ENCODE measurements around the gene RPAP2.

DNA sequence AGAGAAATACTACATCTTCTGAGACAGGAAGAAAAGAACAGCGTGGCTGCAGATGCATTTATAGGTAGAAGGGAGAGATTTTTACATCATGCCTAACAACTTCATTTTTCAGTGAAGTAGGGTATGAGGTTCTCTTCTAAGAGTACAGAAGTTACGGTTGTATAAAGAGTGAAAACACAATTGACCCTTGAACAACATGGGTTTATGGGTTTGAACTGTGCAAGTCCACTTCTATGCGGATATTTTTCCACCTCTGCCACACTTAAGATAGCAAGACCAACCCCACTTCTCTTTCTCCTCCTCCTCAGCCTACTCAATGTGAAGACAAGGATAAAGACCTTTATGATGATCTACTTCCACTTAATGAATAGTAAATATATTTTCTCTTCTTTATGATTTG, 64.5 kb downstream of the RPAP2 start:
- TF ChIP-seq, protein P1, sequence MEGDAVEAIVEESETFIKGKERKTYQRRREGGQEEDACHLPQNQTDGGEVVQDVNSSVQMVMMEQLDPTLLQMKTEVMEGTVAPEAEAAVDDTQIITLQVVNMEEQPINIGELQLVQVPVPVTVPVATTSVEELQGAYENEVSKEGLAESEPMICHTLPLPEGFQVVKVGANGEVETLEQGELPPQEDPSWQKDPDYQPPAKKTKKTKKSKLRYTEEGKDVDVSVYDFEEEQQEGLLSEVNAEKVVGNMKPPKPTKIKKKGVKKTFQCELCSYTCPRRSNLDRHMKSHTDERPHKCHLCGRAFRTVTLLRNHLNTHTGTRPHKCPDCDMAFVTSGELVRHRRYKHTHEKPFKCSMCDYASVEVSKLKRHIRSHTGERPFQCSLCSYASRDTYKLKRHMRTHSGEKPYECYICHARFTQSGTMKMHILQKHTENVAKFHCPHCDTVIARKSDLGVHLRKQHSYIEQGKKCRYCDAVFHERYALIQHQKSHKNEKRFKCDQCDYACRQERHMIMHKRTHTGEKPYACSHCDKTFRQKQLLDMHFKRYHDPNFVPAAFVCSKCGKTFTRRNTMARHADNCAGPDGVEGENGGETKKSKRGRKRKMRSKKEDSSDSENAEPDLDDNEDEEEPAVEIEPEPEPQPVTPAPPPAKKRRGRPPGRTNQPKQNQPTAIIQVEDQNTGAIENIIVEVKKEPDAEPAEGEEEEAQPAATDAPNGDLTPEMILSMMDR (conservative IDR thresholded peaks at IDR 0.05 in 1 of 2, IDR thresholded peaks at IDR 0.05 in 1 of 2; ENCODE audit: low read depth in 1 of 2, low read length in 2 of 2): no peak
- no peak for TF ChIP-seq EZH2 (IDR thresholded peaks at IDR 0.05; ENCODE audit: low read length, missing control alignments)
